ENCODE results near the gene KIAA0319L. TPM values are rescaled to one million over a fixed set of nuclear protein-coding genes. Genes with fewer than 3 reads are reported as not detected.

KIAA0319L gene
- total and polyA plus RNA-seq, 2 experiments from 2014 or later = 27.2 to 75.1 TPM

DNA sequence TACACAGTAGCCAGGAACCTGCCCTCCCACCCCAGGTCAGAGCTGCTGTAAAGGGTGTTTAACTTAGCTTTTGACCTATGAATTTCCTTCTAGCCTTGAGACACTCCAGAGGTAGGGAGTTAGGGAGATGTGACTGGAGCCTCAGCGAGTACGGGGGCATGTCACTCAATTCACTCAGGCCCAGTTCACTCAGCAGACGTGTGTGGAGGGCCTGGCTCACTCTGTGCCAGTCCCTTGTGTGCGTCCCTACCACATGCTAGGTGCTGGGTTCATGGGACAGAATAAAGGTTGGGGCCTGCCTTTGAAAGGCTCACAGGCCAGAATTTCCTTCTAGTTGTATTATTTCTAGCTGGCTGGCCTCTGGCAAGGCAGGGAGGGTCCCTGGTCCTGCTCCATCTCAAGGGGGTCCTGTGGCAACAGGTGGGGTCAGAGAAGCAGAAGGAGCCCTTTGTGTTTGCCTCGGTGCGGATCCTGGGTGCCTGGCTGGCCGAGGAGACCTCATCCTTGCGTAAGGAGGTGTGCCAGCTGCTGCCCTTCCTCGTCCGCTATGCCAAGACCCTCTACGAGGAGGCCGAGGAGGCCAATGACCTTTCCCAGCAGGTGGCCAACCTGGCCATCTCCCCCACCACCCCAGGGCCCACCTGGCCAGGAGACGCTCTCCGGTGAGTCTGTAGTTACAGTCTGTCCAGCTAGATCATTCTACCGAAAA lies 4.9 kb upstream of the KIAA0319L start:
- Histone ChIP-seq H4K20me1 (replicated peaks; ENCODE audit: insufficient read depth) (peaks cover 14% of the 10 kb centered on the region; the same call in 1 of the 2 replicates), H3K4me3 (no peak overlapping the region), H2AFZ (no peak overlapping the region), H3K27me3 (ENCODE audit: insufficient read depth) (no peaks in the 10 kb centered on the region), H3K79me2 (replicated peaks; ENCODE audit: insufficient read depth) (no peaks in the 10 kb centered on the region), H3K36me3 (ENCODE audit: insufficient read depth) (no peaks in the 10 kb centered on the region; the same call in 1 of the 2 replicates), H3K27ac (ENCODE audit: low read depth) (no peak overlapping the region), H3K4me1 (ENCODE audit: insufficient read depth) (peaks cover 7% of the 10 kb centered on the region; the same call in 1 of the 2 replicates), H3F3A (replicated peaks; ENCODE audit: low read depth) (0 out of 2 replicates have a peak, but pooled peaks cover 5% of the 10 kb centered on the region), H3K4me2 (no peak overlapping the region), H3K9me2 (ENCODE audit: insufficient read depth) (no peaks in the 10 kb centered on the region)
- DNase-seq (ENCODE audit: low spot score) = no peak
- H3K4me1 Mint-ChIP-seq = peaks cover 14% of the 10 kb centered on the region
- H3K4me3 Mint-ChIP-seq = no peak overlapping the region
- peaks cover 20% of the 10 kb centered on the region for H3K27me3 Mint-ChIP-seq (ENCODE audit: insufficient read depth, low read depth, poor library complexity)
- no peak overlapping the region for H3K27ac Mint-ChIP-seq
- H3K9me3 Mint-ChIP-seq = peaks cover 3% of the 10 kb centered on the region; the same call in 2 of the 3 replicates
- H3K36me3 Mint-ChIP-seq (ENCODE audit: low read depth) = peaks cover 52% of the 10 kb centered on the region
- TF ChIP-seq JUNB (IDR thresholded peaks at IDR 0.05; ENCODE audit: unreplicated experiment) (no peak), POLR2AphosphoS5 (IDR thresholded peaks at IDR 0.05; ENCODE audit: low read depth) (no peak), STAT1 (IDR thresholded peaks at IDR 0.05; ENCODE audit: unreplicated experiment) (no peak), ZNF331 (CRISPR knock-in tag; IDR thresholded peaks at IDR 0.05; ENCODE audit: low read depth) (no peak), EZH2phosphoT487 (IDR thresholded peaks at IDR 0.05; ENCODE audit: unreplicated experiment) (no peak), NANOG (IDR thresholded peaks at IDR 0.05; ENCODE audit: borderline replicate concordance) (no peak), EZH2 (IDR thresholded peaks at IDR 0.05; ENCODE audit: low read depth, unreplicated experiment) (no peak), CREB1 (CRISPR knock-in tag; IDR thresholded peaks at IDR 0.05; ENCODE audit: low read depth) (no peak), ZNF114 (CRISPR knock-in tag; IDR thresholded peaks at IDR 0.05) (no peak)
- TF ChIP-seq, protein P1, sequence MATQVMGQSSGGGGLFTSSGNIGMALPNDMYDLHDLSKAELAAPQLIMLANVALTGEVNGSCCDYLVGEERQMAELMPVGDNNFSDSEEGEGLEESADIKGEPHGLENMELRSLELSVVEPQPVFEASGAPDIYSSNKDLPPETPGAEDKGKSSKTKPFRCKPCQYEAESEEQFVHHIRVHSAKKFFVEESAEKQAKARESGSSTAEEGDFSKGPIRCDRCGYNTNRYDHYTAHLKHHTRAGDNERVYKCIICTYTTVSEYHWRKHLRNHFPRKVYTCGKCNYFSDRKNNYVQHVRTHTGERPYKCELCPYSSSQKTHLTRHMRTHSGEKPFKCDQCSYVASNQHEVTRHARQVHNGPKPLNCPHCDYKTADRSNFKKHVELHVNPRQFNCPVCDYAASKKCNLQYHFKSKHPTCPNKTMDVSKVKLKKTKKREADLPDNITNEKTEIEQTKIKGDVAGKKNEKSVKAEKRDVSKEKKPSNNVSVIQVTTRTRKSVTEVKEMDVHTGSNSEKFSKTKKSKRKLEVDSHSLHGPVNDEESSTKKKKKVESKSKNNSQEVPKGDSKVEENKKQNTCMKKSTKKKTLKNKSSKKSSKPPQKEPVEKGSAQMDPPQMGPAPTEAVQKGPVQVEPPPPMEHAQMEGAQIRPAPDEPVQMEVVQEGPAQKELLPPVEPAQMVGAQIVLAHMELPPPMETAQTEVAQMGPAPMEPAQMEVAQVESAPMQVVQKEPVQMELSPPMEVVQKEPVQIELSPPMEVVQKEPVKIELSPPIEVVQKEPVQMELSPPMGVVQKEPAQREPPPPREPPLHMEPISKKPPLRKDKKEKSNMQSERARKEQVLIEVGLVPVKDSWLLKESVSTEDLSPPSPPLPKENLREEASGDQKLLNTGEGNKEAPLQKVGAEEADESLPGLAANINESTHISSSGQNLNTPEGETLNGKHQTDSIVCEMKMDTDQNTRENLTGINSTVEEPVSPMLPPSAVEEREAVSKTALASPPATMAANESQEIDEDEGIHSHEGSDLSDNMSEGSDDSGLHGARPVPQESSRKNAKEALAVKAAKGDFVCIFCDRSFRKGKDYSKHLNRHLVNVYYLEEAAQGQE (IDR thresholded peaks at IDR 0.05; ENCODE audit: unreplicated experiment) = no peak
- TF ChIP-seq, protein P2, sequence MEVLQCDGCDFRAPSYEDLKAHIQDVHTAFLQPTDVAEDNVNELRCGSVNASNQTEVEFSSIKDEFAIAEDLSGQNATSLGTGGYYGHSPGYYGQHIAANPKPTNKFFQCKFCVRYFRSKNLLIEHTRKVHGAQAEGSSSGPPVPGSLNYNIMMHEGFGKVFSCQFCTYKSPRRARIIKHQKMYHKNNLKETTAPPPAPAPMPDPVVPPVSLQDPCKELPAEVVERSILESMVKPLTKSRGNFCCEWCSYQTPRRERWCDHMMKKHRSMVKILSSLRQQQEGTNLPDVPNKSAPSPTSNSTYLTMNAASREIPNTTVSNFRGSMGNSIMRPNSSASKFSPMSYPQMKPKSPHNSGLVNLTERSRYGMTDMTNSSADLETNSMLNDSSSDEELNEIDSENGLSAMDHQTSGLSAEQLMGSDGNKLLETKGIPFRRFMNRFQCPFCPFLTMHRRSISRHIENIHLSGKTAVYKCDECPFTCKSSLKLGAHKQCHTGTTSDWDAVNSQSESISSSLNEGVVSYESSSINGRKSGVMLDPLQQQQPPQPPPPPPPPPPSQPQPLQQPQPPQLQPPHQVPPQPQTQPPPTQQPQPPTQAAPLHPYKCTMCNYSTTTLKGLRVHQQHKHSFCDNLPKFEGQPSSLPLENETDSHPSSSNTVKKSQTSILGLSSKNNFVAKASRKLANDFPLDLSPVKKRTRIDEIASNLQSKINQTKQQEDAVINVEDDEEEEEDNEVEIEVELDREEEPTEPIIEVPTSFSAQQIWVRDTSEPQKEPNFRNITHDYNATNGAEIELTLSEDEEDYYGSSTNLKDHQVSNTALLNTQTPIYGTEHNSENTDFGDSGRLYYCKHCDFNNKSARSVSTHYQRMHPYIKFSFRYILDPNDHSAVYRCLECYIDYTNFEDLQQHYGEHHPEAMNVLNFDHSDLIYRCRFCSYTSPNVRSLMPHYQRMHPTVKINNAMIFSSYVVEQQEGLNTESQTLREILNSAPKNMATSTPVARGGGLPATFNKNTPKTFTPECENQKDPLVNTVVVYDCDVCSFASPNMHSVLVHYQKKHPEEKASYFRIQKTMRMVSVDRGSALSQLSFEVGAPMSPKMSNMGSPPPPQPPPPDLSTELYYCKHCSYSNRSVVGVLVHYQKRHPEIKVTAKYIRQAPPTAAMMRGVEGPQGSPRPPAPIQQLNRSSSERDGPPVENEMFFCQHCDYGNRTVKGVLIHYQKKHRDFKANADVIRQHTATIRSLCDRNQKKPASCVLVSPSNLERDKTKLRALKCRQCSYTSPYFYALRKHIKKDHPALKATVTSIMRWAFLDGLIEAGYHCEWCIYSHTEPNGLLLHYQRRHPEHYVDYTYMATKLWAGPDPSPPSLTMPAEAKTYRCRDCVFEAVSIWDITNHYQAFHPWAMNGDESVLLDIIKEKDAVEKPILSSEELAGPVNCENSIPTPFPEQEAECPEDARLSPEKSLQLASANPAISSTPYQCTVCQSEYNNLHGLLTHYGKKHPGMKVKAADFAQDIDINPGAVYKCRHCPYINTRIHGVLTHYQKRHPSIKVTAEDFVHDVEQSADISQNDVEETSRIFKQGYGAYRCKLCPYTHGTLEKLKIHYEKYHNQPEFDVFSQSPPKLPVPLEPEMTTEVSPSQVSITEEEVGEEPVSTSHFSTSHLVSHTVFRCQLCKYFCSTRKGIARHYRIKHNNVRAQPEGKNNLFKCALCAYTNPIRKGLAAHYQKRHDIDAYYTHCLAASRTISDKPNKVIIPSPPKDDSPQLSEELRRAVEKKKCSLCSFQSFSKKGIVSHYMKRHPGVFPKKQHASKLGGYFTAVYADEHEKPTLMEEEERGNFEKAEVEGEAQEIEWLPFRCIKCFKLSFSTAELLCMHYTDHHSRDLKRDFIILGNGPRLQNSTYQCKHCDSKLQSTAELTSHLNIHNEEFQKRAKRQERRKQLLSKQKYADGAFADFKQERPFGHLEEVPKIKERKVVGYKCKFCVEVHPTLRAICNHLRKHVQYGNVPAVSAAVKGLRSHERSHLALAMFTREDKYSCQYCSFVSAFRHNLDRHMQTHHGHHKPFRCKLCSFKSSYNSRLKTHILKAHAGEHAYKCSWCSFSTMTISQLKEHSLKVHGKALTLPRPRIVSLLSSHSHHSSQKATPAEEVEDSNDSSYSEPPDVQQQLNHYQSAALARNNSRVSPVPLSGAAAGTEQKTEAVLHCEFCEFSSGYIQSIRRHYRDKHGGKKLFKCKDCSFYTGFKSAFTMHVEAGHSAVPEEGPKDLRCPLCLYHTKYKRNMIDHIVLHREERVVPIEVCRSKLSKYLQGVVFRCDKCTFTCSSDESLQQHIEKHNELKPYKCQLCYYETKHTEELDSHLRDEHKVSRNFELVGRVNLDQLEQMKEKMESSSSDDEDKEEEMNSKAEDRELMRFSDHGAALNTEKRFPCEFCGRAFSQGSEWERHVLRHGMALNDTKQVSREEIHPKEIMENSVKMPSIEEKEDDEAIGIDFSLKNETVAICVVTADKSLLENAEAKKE (CRISPR knock-in tag; IDR thresholded peaks at IDR 0.05) = no peak
- TF ChIP-seq, protein P3, sequence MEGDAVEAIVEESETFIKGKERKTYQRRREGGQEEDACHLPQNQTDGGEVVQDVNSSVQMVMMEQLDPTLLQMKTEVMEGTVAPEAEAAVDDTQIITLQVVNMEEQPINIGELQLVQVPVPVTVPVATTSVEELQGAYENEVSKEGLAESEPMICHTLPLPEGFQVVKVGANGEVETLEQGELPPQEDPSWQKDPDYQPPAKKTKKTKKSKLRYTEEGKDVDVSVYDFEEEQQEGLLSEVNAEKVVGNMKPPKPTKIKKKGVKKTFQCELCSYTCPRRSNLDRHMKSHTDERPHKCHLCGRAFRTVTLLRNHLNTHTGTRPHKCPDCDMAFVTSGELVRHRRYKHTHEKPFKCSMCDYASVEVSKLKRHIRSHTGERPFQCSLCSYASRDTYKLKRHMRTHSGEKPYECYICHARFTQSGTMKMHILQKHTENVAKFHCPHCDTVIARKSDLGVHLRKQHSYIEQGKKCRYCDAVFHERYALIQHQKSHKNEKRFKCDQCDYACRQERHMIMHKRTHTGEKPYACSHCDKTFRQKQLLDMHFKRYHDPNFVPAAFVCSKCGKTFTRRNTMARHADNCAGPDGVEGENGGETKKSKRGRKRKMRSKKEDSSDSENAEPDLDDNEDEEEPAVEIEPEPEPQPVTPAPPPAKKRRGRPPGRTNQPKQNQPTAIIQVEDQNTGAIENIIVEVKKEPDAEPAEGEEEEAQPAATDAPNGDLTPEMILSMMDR (conservative IDR thresholded peaks at IDR 0.05; ENCODE audit: low read depth in 2 of 2) = no peak
- TF ChIP-seq, protein P4, sequence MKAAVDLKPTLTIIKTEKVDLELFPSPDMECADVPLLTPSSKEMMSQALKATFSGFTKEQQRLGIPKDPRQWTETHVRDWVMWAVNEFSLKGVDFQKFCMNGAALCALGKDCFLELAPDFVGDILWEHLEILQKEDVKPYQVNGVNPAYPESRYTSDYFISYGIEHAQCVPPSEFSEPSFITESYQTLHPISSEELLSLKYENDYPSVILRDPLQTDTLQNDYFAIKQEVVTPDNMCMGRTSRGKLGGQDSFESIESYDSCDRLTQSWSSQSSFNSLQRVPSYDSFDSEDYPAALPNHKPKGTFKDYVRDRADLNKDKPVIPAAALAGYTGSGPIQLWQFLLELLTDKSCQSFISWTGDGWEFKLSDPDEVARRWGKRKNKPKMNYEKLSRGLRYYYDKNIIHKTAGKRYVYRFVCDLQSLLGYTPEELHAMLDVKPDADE (IDR thresholded peaks at IDR 0.05) = no peak
- no peak for ATAC-seq

All from GM23338 (cell line).